Fibroblast of mammary gland (primary cell): ENCODE data around the gene TOPAZ1.
A peak's percentile ranks its signal among the peaks of the same experiment; 100 is the strongest.

ENCODE experiments used
- DNase-seq: peaks from one replicate; pipeline ENCODE4 v3.0.0-alpha.2; 2010; ENCODE audit warnings: low read depth
- H3K4me3 ChIP-seq: 2 replicates; pipeline ENCODE4 v1.5.1; 2011; ENCODE audit warnings: low read depth, mild to moderate bottlenecking, low read length, moderate library complexity; ENCODE audit not compliant: control insufficient read depth
- CTCF ChIP-seq: conservative IDR thresholded peaks from 2 replicates; pipeline ENCODE4 v1.5.1; 2011; ENCODE audit warnings: low read depth, low read length, inconsistent platforms; ENCODE audit not compliant: control insufficient read depth, insufficient read depth

The TOPAZ1 gene

GRCh38 chr3:44241706-44242105 lies at the start of gene TOPAZ1:
Gene TOPAZ1, plus strand, starts transcription at chr3:44241886. Its CDS starts 168 bp downstream, at chr3:44242054.
- no peak within 1 kb of the TSS for H3K4me3 ChIP-seq
- no peak for TF ChIP-seq CTCF
- DNase-seq = no peak

- TF ChIP-seq CTCF = peak; percentile 86
- H3K4me3 ChIP-seq = no peak overlapping the region
- peak; percentile 75 for DNase-seq
These were observed 43.1 kb upstream of the TOPAZ1 start for GRCh38 chr3:44198284-44199269.

GRCh38 chr3:44206261-44206660 lies 35.4 kb upstream of the TOPAZ1 start:
- DNase-seq = no peak
- no peak overlapping the region for H3K4me3 ChIP-seq
- no peak for TF ChIP-seq CTCF

- no peak for DNase-seq
- no peak overlapping the region for H3K4me3 ChIP-seq
- TF ChIP-seq CTCF = no peak
These were observed 34.6 kb upstream of the TOPAZ1 start for GRCh38 chr3:44206862-44207652.

- no peak for TF ChIP-seq CTCF
- no peak overlapping the region for H3K4me3 ChIP-seq
- DNase-seq = no peak
These were observed 33.6 kb upstream of the TOPAZ1 start for GRCh38 chr3:44208086-44208485.

GRCh38 chr3:44208568-44208967 lies 33.1 kb upstream of the TOPAZ1 start:
- peak; percentile 5 for DNase-seq
- TF ChIP-seq CTCF = no peak

More at GRCh38 chr3:44208568-44208967, 33.1 kb upstream of the TOPAZ1 start:
- no peak overlapping the region for H3K4me3 ChIP-seq
